ENCODE measurements around the gene DMKN.

DMKN gene, protein sequence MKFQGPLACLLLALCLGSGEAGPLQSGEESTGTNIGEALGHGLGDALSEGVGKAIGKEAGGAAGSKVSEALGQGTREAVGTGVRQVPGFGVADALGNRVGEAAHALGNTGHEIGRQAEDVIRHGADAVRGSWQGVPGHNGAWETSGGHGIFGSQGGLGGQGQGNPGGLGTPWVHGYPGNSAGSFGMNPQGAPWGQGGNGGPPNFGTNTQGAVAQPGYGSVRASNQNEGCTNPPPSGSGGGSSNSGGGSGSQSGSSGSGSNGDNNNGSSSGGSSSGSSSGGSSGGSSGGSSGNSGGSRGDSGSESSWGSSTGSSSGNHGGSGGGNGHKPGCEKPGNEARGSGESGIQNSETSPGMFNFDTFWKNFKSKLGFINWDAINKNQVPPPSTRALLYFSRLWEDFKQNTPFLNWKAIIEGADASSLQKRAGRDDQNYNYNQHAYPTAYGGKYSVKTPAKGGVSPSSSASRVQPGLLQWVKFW

GRCh38 chr19:35513628-35514281, at the start of gene DMKN:
DMKN (minus strand) TSS chr19:35513649; CDS start chr19:35513475, 174 bp downstream.
- TF ChIP-seq GATA2 (IDR thresholded peaks at IDR 0.05; ENCODE audit: low read depth, low read length) (no peak), GATA3 (IDR thresholded peaks at IDR 0.05; ENCODE audit: low read depth, low read length) (no peak)

DNA sequence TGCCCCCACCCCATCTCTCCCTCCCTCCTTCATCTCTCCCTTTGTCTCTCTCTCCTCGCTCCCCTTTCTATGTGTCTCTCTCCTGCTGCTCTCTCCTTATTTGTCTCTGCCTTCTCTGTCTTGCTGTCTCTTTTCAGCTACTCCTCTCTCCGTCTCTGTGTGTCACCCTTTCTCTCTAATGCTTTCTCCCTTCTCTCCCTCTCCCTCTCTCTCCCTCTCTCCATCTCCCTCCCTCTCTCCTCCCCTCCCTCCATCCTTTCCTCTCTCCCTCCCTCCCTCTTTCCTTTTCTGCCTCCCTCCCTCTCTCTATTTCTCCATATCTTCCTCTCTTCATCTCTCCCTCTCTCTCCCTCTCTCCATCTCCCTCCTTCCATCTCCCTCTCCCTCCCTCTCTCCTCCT, 49.3 kb upstream of the DMKN start:
- TF ChIP-seq GATA2 (IDR thresholded peaks at IDR 0.05; ENCODE audit: low read depth, low read length) (no peak), GATA3 (IDR thresholded peaks at IDR 0.05; ENCODE audit: low read depth, low read length) (no peak)

- TF ChIP-seq GATA3 (IDR thresholded peaks at IDR 0.05; ENCODE audit: low read depth, low read length), result no peak
- no peak for TF ChIP-seq GATA2 (IDR thresholded peaks at IDR 0.05; ENCODE audit: low read depth, low read length)
Measured at GRCh38 chr19:35562336-35562735, 48.9 kb upstream of the DMKN start.

GRCh38 chr19:35561436-35561835, 48.0 kb upstream of the DMKN start:
- no peak for TF ChIP-seq GATA2 (IDR thresholded peaks at IDR 0.05; ENCODE audit: low read depth, low read length)
- TF ChIP-seq GATA3 (IDR thresholded peaks at IDR 0.05; ENCODE audit: low read depth, low read length), result no peak

DNA sequence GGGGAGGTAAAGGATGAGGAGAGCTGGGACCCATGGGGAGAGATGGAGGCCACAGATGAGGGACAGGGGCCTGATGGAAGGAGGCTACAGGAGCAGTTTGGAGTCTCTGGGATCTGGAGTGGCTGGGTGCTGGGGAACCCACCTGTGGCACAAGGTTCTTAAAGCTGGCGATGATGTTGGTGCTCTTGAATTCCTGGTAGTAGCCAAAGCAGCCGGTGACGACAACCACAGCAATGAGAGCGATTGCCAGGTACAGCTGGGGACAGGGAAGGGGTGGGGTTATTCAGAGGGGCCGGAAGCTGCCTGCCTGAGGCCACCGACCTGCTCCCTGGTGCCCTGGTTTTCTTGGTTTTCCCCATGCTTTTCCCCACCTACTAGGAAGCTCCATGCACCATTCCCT, 47.2 kb upstream of the DMKN start:
- TF ChIP-seq GATA2 (IDR thresholded peaks at IDR 0.05; ENCODE audit: low read depth, low read length) (no peak), GATA3 (IDR thresholded peaks at IDR 0.05; ENCODE audit: low read depth, low read length) (no peak)

GRCh38 chr19:35560271-35560670, 46.8 kb upstream of the DMKN start:
- no peak for TF ChIP-seq GATA2 (IDR thresholded peaks at IDR 0.05; ENCODE audit: low read depth, low read length)
- no peak for TF ChIP-seq GATA3 (IDR thresholded peaks at IDR 0.05; ENCODE audit: low read depth, low read length)

DNA sequence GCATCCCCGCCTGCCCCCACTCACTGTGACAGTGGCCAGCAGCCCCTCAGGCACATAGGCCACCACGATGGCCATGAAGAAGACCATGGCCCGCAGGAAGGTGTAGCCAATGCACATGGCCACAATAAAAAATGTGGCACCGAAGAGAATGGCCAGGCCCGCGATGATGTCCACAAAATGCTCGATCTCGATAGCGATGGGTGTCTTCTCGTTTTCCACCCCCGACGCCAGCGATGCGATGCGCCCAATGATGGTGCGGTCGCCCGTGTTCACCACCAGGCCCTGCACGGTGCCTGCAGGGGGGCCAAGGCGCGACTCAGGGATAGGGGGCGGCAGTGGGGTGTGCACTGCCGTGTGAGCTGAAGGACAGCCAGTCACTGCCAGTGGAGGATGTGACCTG, 46.3 kb upstream of the DMKN start:
- TF ChIP-seq GATA3 (IDR thresholded peaks at IDR 0.05; ENCODE audit: low read depth, low read length) (no peak), GATA2 (IDR thresholded peaks at IDR 0.05; ENCODE audit: low read depth, low read length) (no peak)

- TF ChIP-seq GATA2 (IDR thresholded peaks at IDR 0.05; ENCODE audit: low read depth, low read length) (no peak), GATA3 (IDR thresholded peaks at IDR 0.05; ENCODE audit: low read depth, low read length) (no peak)
Measured at GRCh38 chr19:35559281-35559659, 45.8 kb upstream of the DMKN start.

- TF ChIP-seq GATA3 (IDR thresholded peaks at IDR 0.05; ENCODE audit: low read depth, low read length), result no peak
- no peak for TF ChIP-seq GATA2 (IDR thresholded peaks at IDR 0.05; ENCODE audit: low read depth, low read length)
Measured at GRCh38 chr19:35558400-35559280, 45.2 kb upstream of the DMKN start.

DNA sequence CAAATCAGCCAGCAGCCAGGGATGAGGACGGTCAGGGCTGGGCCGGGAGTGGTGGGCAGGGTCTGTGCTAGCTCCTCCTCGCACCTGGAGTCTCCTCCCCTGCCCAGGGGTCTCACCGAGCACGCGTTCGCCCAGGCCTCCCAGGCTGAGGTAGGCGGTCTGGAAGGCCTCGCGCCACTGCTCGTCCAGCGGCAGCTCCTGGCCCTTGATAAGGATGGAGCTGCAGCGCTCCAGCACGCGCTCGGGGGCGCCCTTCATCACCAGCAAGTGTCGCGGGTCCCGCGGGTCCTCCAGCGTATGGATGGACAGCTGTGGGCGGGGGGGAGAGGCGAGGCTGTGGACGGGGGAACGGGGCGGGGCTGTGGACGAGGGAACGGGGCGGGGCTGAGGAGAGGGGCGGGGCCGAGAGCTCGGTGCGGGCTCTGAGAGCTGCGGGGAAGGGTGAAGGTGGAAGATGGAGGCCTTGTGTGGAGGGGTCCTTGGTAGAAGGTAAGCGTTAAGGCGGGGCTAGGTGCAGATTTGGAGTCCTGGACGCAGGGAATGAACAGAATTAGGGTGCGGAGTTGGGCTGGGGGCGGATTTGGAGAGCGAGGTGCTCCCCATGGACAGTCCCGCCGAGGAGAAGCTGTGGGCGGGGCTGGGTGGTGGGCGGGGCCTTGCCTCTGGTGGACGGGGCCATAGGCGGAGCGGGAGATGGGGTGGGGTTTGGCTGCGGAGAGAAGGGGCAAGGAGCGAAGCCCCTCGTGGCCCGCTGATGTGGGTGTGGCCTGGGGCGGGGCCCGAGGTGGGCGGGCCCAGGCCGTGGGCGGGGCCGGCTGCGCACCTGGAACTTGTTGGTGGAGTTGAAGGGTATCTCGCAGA, 44.3 kb upstream of the DMKN start:
- no peak for TF ChIP-seq GATA2 (IDR thresholded peaks at IDR 0.05; ENCODE audit: low read depth, low read length)

DNA sequence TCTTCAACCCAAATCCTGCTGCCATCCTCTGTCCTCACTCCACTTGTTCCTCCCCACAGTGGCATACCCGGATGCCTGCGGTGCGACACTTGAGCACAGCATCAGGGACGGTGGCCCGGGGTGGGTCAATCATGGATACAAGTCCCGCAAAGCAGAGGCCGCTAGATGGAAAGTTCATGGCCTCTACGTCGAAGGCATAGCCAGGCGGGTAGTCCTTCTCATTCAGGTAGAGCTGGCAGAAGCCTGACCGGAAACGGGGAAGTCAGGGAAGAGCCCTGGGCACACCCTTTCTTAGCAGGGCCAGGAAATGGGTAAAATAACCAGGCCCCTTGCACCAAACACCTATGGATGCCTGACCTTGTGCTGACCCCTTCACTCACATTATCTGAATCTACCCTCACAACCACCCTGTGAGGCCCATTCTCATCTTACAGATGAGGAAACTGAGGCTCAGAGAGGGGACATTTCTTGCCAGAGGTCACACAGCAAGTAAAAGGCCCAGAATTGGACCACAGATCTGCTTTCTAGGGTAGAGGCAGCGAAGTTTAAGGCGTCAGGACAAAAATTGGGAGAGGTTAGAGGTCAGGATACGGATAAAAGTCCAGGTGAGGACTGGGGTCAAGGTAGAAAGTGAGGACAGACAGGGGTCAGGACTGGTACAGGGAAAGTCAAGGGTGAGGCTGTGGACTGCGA, 43.5 kb upstream of the DMKN start:
- no peak for TF ChIP-seq GATA3 (IDR thresholded peaks at IDR 0.05; ENCODE audit: low read depth, low read length)
- TF ChIP-seq GATA2 (IDR thresholded peaks at IDR 0.05; ENCODE audit: low read depth, low read length), result no peak

DNA sequence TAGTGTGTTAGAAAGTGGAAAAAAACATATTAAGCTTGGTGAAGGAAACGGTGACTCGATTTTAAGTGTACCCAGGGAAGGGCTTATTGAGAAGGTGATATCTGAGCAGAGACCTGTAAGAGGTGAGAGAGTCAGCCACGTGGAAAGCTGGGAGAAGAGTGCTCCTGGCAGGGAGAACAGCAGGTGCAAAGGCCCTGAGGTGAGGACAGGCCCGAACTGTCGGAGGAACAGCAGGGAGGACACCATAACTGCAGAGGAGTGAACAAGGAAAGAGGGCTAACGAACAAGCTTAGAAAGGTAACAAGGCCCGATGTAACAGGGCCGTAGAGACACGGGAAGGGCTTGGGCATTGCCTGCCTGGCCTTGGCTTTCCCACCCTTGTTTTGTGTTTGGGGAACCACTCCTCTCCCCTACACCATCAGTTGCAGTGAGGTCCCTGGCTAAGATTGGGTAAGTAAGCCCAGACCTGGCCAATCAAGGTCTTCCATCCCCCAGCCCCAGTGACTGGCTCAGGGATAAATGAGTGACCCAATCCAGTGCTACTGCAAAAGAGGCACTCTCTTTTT, 42.7 kb upstream of the DMKN start:
- TF ChIP-seq GATA2 (IDR thresholded peaks at IDR 0.05; ENCODE audit: low read depth, low read length) (no peak), GATA3 (IDR thresholded peaks at IDR 0.05; ENCODE audit: low read depth, low read length) (no peak)
